GM20000 (cell line): ENCODE results near the gene LYRM2.

Source experiments
- DNase-seq: peaks from one replicate; pipeline ENCODE4 v3.0.0; 2012; ENCODE audit warnings: low spot score
- CTCF ChIP-seq: IDR thresholded peaks from 2 replicates; pipeline ENCODE4 v1.5.1; 2012; ENCODE audit warnings: mild to moderate bottlenecking, control low read depth; ENCODE audit errors: extremely low read depth, missing control alignments

Gene LYRM2

GRCh38 chr6:89596056-89596455 lies 42.5 kb downstream of the LYRM2 start:
- no peak for TF ChIP-seq CTCF
- DNase-seq: peak; percentile 73

DNA sequence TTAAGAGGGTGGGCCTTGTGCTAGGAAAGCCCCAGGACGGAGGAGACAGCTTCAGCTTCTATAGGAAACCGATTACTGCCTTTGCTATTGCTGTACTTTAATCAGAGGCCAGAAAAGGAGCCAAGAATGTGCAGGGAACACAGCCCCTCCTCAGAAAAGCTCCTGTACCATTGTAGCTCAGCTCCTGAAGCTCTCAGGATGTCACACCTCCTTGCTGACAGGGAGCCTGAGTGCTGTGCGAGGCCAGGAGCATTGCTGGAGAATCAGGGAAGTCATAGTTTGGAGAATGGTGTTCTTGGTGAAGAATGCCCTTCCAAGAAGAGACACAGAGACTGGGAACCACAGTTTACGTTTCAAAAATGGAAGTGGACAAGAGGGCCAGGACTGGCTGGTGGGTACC lies 46.8 kb downstream of the LYRM2 start:
- no peak for TF ChIP-seq CTCF
- no peak for DNase-seq

DNA sequence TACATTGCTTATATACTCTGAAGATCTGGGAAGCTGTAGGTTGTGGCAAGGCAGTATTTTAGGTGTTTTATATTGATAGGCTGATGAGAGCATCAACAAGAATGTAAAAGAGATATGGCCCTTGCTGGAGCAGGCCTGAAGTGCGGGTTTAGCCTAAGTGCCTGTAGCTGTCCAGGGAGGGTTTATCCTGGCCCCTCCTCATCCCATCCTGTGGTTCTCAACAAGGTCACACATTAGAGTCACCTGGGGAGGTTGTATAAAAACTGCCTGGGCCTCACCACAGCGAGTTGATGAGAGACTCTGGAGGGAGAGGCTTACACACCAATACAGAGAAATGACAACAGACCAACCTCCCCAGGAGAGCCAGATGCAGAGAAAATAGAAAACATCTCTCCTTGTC lies 48.4 kb downstream of the LYRM2 start:
- no peak for DNase-seq
- no peak for TF ChIP-seq CTCF

DNA sequence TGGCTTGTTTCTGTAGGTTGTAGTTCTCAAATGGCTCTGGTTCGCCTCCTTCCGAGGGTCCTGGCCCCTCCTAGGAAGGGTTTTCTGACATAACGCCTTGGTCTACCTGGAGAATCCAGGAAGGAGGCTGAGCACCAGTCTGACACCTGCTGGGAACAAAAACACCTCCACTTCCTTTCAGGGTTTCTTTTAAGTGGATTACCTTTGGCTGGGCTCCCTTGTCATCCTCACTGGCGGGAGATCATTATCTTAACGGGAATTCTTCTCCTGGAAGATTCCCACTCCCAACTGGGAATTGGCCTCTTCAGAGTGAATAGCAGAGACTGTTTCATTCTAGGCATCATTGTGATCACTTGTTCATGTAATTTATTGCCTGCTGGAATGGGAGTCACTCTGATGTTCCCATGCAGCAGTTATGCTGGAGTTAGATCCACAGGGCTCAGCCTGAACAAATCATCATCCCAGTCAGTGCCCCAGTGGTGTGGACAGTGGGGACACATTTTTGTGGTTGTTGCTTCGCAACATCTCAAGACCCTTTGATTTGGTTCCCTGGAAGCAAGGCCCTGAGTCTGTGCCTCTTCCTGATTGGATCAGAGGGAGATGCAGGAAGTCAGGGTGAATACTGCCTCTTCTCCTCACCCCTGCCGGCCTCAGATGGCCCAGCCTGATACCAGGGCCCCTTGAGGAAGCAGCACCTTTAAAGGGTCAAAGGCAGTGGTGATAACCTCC lies 49.1 kb downstream of the LYRM2 start:
- no peak for TF ChIP-seq CTCF
- no peak for DNase-seq

- no peak for DNase-seq
- no peak for TF ChIP-seq CTCF
These were observed 53.4 kb downstream of the LYRM2 start for GRCh38 chr6:89585154-89585553.

GRCh38 chr6:89584539-89584938 lies 54.0 kb downstream of the LYRM2 start:
- DNase-seq: no peak
- no peak for TF ChIP-seq CTCF

- DNase-seq: no peak
- TF ChIP-seq CTCF: no peak
These were observed 55.0 kb downstream of the LYRM2 start for GRCh38 chr6:89583559-89583958.
